GM10847 (cell line): ENCODE measurements around the gene RTF2.

ENCODE experiments used
- POLR2A ChIP-seq: IDR thresholded peaks from 2 replicates; pipeline ENCODE4 v1.6.1; 2011; ENCODE audit not compliant: insufficient read length; ENCODE audit errors: extremely low read depth

Gene RTF2, protein sequence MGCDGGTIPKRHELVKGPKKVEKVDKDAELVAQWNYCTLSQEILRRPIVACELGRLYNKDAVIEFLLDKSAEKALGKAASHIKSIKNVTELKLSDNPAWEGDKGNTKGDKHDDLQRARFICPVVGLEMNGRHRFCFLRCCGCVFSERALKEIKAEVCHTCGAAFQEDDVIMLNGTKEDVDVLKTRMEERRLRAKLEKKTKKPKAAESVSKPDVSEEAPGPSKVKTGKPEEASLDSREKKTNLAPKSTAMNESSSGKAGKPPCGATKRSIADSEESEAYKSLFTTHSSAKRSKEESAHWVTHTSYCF

DNA sequence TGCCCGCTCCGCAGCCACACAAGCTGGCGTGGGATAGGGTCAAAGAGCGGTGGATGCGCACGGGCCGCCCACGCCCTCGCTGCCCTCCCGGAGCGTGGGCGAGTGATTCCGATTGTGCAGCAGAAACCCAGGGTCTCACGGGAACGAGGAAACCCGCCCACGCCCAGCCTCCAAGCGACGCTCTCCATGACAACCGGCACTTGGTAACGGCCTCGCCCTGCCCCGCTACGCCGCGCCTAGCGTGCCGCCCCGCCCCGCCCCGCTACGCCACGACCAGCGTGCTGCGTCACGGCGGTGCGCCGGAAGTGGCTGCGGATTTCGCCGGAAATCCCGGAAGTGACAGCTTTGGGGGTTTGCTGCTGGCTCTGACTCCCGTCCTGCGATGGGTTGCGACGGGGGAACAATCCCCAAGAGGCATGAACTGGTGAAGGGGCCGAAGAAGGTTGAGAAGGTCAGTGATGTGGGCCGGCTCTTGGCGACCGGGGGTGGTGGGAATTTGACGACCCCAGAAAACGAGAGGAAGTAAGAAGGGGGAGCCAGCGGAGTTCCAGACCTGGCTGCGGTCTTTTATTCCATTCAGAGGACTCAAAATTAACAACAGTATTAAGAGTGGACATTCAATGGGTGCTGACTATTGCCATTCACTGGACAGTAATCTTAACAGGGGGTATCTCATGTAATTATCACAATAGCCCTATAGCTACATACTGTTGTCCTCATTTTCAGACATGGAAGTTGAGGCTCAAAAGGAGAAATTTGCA, at the start of gene RTF2:
Gene RTF2, plus strand, starts transcription at position 312 of the 761 bp plus-strand sequence. Its CDS starts 71 bp downstream, at position 383.
- TF ChIP-seq POLR2A: peak; percentile 74

DNA sequence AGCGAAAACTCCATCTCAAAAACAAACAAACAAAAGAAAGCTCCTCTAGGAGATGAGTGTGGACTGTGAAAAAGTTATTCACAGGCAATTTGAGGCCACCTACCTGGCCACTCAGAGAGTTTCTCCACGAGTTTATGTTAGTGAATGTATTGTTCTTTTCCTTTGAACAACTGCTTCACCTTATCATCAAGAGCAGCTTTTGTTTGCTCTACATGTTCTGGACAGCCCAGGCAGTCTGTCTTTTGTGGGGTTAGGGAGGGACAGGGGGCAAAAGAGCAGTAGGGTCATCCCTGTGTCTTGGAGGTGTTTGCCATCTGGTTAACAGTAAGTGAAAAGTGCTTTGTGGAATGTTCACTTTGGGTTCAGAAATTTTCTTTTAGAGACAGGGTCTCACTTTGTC, 48.4 kb upstream of the RTF2 start:
- TF ChIP-seq POLR2A: no peak

GRCh38 chr20:56420940-56421688, 47.3 kb upstream of the RTF2 start:
- TF ChIP-seq POLR2A: no peak

DNA sequence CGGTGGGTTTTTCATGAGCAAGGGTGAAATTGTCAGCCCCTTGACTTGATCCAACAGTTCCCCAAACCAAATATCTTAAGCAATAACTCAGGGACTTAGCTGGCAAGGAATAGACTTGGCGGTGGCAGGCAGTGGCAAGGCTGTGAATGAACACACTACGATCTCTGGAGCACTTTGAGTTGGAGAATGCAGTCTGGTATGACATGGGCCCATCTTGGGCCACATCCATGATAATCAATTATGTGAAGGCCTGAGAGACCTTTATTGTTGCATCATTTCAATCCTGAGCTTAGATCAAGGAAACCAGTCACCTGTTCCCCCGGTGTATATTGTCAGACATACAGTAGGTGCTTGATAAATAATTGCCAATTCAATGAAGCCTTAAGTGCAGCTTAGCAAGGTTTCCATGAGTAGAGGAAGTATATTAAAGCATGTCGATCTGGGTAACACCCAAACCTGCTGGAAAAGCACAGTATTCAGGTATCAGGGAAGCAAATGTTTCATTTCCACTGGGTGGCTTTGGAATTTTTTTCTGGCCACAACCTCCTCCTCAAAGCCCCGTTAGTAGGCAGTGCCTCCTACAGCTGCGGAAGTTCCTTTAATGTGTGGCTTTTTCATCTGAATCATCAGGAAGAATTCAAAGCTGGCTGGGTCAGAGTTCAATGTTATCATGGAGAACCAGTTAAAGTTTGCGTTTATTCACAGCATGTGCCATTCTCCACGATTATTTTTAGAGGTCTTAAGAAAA, 46.2 kb upstream of the RTF2 start:
- TF ChIP-seq POLR2A: no peak

GRCh38 chr20:56422824-56423189, 45.6 kb upstream of the RTF2 start:
- TF ChIP-seq POLR2A: no peak

DNA sequence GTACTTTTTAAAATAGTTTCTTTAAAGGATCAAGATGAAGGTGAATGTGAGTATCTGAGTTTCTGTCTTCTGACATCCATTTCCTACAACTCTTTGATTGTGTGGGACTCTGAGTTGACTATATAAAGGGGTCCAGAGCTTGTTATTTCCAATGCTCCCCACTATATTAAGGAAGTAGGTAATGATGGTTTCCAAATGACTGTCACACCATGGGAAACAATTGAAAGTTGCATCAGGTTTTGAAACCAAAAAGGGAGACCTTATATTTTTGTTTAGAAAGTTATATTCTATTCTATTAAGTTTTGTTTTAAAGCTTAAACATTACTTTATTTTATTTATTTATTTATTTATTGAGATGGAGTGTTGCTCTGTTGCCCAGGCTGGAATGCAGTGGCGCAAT, 45.2 kb upstream of the RTF2 start:
- TF ChIP-seq POLR2A: no peak

GRCh38 chr20:56423886-56424285, 44.5 kb upstream of the RTF2 start:
- TF ChIP-seq POLR2A: no peak

GRCh38 chr20:56424931-56425330, 43.5 kb upstream of the RTF2 start:
- no peak for TF ChIP-seq POLR2A

DNA sequence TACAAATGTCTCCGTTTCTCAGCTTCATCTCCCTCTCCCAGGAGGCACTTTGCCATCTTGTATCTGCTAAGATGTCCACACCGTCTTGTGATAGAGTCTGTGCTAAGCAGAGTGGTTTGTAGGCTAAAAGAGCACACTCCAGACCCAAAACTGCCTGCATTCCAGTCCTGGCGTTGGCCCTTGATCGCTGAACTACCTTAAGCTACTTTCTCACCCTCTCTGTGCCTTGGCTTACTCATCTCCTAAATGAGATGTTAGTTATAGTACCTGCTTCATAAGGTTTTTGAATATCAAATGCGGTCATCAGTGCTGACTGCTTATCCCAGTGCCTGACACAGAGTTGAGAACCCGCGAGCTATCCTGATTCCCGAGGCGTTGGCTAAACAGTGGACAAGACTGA, 42.4 kb upstream of the RTF2 start:
- TF ChIP-seq POLR2A: no peak

DNA sequence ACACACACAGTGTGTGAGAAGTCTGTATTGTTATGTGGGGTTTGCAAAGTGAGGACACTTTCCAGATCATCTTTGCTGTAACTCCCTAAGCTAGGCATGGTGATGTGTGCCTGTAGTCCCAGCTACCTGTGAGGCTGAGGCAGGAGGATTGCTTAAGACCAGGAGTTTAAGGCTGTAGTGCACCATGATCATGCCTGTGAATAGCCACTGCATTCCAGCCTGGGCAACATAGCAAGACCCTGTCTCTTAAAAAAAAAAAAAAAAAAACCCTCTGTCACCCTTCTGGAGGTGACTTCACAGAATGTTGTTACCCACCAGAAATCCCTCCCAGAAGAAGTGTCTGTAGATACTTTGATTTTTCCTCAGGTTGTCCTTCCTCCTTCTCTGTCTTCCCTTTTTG, 41.5 kb upstream of the RTF2 start:
- TF ChIP-seq POLR2A: no peak

DNA sequence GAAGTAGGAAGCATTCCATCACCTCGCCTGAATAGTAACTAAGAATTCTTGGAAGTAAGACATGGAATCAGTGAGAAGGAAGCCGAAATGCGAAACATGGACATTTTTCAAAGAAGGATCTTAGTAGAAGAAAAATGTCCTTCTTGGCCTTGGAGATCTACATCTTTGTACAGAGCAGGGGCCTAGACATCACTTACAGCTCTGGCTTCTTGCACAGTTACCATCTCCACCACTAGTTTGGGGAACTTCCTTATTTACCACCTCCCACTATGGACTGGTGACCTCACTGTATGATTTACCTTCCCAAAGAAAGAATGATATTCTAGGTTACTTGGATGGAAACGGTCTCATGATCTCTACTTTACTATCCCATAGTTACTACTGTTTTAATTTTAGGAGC, 40.6 kb upstream of the RTF2 start:
- no peak for TF ChIP-seq POLR2A

DNA sequence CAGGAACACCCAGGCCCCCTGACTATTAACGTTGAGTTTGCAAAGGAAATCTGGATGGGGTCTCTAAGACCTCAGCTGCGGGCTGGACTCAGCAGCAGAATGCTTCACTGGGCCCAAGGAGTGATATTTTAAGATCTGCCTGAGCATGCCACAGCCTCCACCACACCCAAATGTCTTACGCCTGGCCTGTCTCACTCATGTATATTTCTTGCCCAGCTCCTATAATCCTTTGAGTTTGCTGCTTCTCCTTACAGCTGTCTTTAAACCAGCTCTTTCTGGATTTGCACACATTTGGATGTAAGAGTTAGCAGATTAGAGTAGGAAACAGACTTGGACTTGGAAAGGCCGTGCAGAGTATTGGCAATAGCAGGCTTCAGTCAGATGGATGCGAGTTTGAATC, 40.0 kb upstream of the RTF2 start:
- no peak for TF ChIP-seq POLR2A

GRCh38 chr20:56428881-56429280, 39.5 kb upstream of the RTF2 start:
- TF ChIP-seq POLR2A: no peak

- TF ChIP-seq POLR2A: no peak
Observed at GRCh38 chr20:56429502-56429901, 38.9 kb upstream of the RTF2 start.

- no peak for TF ChIP-seq POLR2A
Observed at GRCh38 chr20:56429941-56430340, 38.5 kb upstream of the RTF2 start.
